Right lobe of liver (tissue), 6 donors: Measurements from ENCODE around the gene ACAD11. TPM values are rescaled to one million over a fixed set of nuclear protein-coding genes. Genes with fewer than 3 reads are reported as not detected.

Source experiments
- ATAC-seq, 4 donors: fragments of 200-7000 bp; cut with Tn5 transposase; one replicate each; pipeline ENCODE4 v1.9.1; 2020; ENCODE audit warnings: mild to moderate bottlenecking in 4 of 4, moderate library complexity in 4 of 4
- DNase-seq, 3 donors: peaks; one replicate each; pipeline ENCODE4 v3.0.0-alpha.2; 2020
- H3K27ac ChIP-seq, 3 donors: fragments of 200-600 bp; one replicate each; pipeline ENCODE4 v1.8.0; 2022
- H3K27me3 ChIP-seq, 2 donors: fragments of 200-600 bp; one replicate each; pipeline ENCODE4 v1.8.0; 2022
- H3K36me3 ChIP-seq, 4 donors: fragments of 200-600 bp; sonication (generic) in 1 of 4; one replicate each; pipeline versions ENCODE4 v1.5.1 to v1.8.0; 2017 to 2022; ENCODE audit warnings: control low read depth in 1 of 4
- H3K4me1 ChIP-seq, 4 donors: fragments of 200-600 bp; sonication (generic) in 1 of 4; one replicate each; pipeline versions ENCODE4 v1.5.1 to v1.8.0; 2017 to 2022; ENCODE audit warnings: control low read depth in 1 of 4
- H3K4me3 ChIP-seq, 3 donors: fragments of 200-600 bp; one replicate each; pipeline ENCODE4 v1.8.0; 2022
- H3K9me3 ChIP-seq, 4 donors: fragments of 200-600 bp; sonication (generic) in 1 of 4; one replicate each; pipeline versions ENCODE4 v1.5.1 to v1.8.0; 2017 to 2022; ENCODE audit warnings: control low read depth in 1 of 4
- POLR2A ChIP-seq: fragments of 450-650 bp; IDR thresholded peaks from one replicate; pipeline ENCODE4 v1.6.1; 2017; ENCODE audit warnings: antibody characterized with exemption, mild to moderate bottlenecking
- WGBS: methylation state at CpG from one replicate; pipeline ENCODE4 v1.1.6; 2018; ENCODE audit warnings: low coverage, low lambda C conversion rate; ENCODE audit not compliant: insufficient coverage; ENCODE audit errors: missing lambda C conversion rate; 5-methylcytosine and 5-hydroxymethylcytosine counted together
- intact Hi-C, 2 donors: fragments of 100-400 bp; cut with DNase I; formaldehyde crosslinking; loops; one replicate each; pipeline versions ENCODE4 v1.11.2 to v1.14.1; 2022
- long read RNA-seq: library from polyadenylated mRNA; unstranded; transcript quantifications from one replicate; pipeline ENCODE4 v2.0.0, GENCODE V29; 2019
- total RNA-seq, 6 experiments: library from RNA; depleted of rRNA in 2 of 6; stranded (reverse); fragments of >200 nt in 2 of 6; fragmentation: NEBNext Ultra II Directional in 3 of 6; extraction: Animal tissue kit (Norgen Biotek cat#: 25700) in 3 of 6; gene quantifications; one replicate each; pipeline versions ENCODE4 v1.1.0 to v1.2.4, GENCODE V29; 2016 to 2023
- TF ChIP-seq, protein P1 (sequence below), 4 donors: fragments of 200-600 bp in 3 of 4; fragments of 450-650 bp in 1 of 4; IDR thresholded peaks; one replicate each; pipeline versions ENCODE4 v1.5.1 to v1.8.0; 2016 to 2022; ENCODE audit warnings: antibody characterized with exemption in 4 of 4, mild to moderate bottlenecking in 2 of 4
- donor health status: DM: no; HTN: yes; CAD: no.
- donor health status: DM: no; HTN: no; CAD: no.
- donor health status: DM: no; HTN: no; CAD: no.
- donor health status: DM: no; HTN: yes; CAD: no.
- donor health status: DM: no; HTN: yes; CAD: no.

Gene ACAD11, protein sequence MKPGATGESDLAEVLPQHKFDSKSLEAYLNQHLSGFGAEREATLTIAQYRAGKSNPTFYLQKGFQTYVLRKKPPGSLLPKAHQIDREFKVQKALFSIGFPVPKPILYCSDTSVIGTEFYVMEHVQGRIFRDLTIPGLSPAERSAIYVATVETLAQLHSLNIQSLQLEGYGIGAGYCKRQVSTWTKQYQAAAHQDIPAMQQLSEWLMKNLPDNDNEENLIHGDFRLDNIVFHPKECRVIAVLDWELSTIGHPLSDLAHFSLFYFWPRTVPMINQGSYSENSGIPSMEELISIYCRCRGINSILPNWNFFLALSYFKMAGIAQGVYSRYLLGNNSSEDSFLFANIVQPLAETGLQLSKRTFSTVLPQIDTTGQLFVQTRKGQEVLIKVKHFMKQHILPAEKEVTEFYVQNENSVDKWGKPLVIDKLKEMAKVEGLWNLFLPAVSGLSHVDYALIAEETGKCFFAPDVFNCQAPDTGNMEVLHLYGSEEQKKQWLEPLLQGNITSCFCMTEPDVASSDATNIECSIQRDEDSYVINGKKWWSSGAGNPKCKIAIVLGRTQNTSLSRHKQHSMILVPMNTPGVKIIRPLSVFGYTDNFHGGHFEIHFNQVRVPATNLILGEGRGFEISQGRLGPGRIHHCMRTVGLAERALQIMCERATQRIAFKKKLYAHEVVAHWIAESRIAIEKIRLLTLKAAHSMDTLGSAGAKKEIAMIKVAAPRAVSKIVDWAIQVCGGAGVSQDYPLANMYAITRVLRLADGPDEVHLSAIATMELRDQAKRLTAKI
- total RNA-seq, result 100 to 1,000 TPM in 1 of 6 experiments, 10 to 100 TPM in 5; 60.9 to 108 (median 94.5) TPM
- long read RNA-seq, full-length matches to known transcripts, result 18 of 27 reads
- long read RNA-seq, partial matches to known transcripts, result 3 of 27 reads
- long read RNA-seq, other reads (novel, unspliced or antisense), result 6 of 27 reads

DNA sequence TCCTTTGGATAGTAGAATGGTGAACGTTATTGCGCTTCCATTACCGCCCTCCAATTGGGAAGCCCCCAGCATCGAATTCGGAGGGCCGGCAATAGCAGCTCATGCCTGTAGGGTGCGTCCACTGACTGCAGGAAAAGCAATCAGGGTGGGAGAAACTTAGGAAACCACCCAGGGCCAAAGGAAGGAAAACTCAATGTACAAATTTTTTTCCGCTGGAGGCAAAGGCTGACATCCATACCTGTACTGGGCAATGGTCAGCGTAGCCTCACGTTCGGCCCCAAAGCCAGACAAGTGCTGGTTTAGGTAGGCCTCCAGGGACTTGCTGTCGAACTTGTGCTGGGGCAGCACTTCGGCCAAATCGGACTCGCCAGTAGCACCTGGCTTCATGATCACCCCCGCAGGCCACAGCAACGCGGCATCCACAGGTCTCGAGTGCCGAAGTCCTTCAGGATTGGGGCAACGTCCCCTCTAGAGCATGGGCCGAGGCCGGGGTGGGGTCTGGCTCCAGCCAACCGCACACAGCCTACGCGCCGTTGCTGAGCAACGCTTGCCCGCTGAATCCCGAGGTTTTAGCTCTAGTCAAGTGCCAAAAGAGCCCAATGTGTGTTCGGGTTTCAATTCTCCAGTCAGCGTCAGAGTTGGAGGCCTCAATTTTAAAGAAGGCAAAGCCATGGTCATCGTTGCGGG lies at the start of gene ACAD11:
Gene ACAD11 (minus strand): TSS at position 445 of the 687 bp plus-strand sequence. CDS start 58 bp downstream, at position 387.
- peak within 1 kb of the TSS; percentile 84 to 88 (median 85) for H3K27ac ChIP-seq
- peak; percentile 81 to 94 (median 87) for ATAC-seq
- H3K4me1 ChIP-seq, result peaks cover 0 to 49% (median 14%) of the 10 kb centered on the region in 4 donors
- DNase-seq, result peak; percentile 88 to 96 (median 94)
- no peaks in the 10 kb centered on the region for H3K27me3 ChIP-seq
- TF ChIP-seq, protein P1, sequence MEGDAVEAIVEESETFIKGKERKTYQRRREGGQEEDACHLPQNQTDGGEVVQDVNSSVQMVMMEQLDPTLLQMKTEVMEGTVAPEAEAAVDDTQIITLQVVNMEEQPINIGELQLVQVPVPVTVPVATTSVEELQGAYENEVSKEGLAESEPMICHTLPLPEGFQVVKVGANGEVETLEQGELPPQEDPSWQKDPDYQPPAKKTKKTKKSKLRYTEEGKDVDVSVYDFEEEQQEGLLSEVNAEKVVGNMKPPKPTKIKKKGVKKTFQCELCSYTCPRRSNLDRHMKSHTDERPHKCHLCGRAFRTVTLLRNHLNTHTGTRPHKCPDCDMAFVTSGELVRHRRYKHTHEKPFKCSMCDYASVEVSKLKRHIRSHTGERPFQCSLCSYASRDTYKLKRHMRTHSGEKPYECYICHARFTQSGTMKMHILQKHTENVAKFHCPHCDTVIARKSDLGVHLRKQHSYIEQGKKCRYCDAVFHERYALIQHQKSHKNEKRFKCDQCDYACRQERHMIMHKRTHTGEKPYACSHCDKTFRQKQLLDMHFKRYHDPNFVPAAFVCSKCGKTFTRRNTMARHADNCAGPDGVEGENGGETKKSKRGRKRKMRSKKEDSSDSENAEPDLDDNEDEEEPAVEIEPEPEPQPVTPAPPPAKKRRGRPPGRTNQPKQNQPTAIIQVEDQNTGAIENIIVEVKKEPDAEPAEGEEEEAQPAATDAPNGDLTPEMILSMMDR (IDR thresholded peaks at IDR 0.05), result peak; percentile 48 to 51 (median 48)
- TF ChIP-seq POLR2A, result peak; percentile 83
- H3K36me3 ChIP-seq, result no peaks in the 10 kb centered on the region
- WGBS, result 0% methylated on average over 13 of the region's 34 CpGs
- no peaks in the 10 kb centered on the region for H3K9me3 ChIP-seq
- H3K4me3 ChIP-seq, result peak within 1 kb of the TSS; percentile 75 to 88 (median 77)
- intact Hi-C loops, result no loop called here

DNA sequence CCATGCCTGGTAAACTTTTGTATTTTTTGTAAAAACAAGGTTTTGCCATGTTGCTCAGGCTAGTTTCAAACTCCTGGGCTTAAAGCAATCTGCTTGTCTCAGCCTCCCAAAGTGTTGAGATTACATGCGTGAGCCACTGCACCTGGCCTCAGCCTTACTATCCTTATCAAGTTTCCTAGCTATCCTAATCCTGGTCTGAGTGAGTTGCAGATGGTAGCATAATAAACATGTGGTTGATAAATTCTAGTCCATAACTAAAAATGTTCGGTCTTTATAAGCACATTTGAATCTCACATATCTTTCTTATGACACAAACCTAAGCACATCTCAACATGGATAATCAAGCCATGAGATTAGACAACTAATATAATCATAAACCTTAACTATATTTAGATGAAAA lies 44.1 kb upstream of the ACAD11 start:
- Histone ChIP-seq H3K36me3 (peaks cover 0 to 74% (median 13%) of the 10 kb centered on the region in 4 donors), H3K9me3 (no peaks in the 10 kb centered on the region), H3K4me3 (no peak overlapping the region), H3K4me1 (no peaks in the 10 kb centered on the region), H3K27ac (no peak overlapping the region), H3K27me3 (no peaks in the 10 kb centered on the region)
- intact Hi-C loops, result no loop called here
- 100% methylated on average over 2 of the region's 2 CpGs for WGBS
- no peak for TF ChIP-seq POLR2A
- TF ChIP-seq, protein P1 (IDR thresholded peaks at IDR 0.05), result no peak
- no peak for DNase-seq
- no peak for ATAC-seq

DNA sequence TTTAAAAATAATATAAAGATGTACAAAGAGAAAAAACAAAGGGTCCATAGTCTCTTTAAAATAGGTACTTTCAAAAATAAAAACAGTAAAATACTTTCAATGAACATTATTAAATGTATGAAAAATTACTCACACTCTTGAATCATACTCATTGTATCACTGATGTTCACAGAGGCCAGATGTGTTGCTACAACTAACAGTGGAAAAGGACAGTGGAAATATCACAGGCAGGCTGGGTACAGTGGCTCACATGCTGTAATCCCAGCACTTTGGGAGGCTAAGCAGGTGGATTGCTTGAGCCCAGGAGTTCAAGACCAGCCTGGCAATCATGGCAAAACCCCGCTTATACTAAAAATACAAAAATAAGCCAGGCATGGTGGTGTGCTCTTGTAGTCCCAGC lies 35.8 kb upstream of the ACAD11 start:
- H3K36me3 ChIP-seq, result peaks cover 5 to 94% (median 19%) of the 10 kb centered on the region in 4 donors
- no peaks in the 10 kb centered on the region for H3K27me3 ChIP-seq
- no peak overlapping the region for H3K27ac ChIP-seq
- no peak overlapping the region for H3K4me3 ChIP-seq
- no peak for TF ChIP-seq POLR2A
- TF ChIP-seq, protein P1 (IDR thresholded peaks at IDR 0.05), result no peak
- no peaks in the 10 kb centered on the region for H3K9me3 ChIP-seq
- H3K4me1 ChIP-seq, result peaks cover 0 to 4% (median 0%) of the 10 kb centered on the region in 4 donors
- WGBS, result 100% methylated on average over 1 of the region's 1 CpG
- DNase-seq (no peak), ATAC-seq (no peak)
- intact Hi-C loops, result no loop called here

DNA sequence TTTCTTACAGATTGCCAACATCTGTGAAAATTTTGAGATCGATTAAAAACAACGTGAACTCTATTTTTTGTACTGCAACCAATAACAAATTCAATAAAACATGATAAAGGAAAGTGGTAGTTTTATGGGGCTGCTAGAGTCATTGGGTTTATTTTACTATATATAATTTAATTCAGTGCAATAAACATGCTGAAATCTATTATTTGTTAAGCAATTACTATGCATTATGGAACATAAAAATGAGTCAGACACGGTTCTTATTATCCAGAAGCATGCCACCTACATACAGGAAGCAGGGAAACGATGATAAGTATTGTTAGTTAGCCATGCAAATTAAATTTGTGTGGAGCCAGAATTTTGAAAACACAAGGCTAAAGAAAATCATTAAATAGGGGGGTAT lies 35.4 kb upstream of the ACAD11 start:
- H3K36me3 ChIP-seq, result peaks cover 5 to 94% (median 22%) of the 10 kb centered on the region in 4 donors
- H3K27ac ChIP-seq, result no peak overlapping the region
- H3K27me3 ChIP-seq, result no peaks in the 10 kb centered on the region
- peaks cover 0 to 4% (median 0%) of the 10 kb centered on the region in 4 donors for H3K4me1 ChIP-seq
- no peaks in the 10 kb centered on the region for H3K9me3 ChIP-seq
- TF ChIP-seq, protein P1 (IDR thresholded peaks at IDR 0.05), result no peak
- TF ChIP-seq POLR2A, result no peak
- no peak overlapping the region for H3K4me3 ChIP-seq
- ATAC-seq, result no peak
- WGBS, result 92% methylated on average over 4 of the region's 4 CpGs
- intact Hi-C loops, result no loop called here
- DNase-seq, result no peak
